DOHH2 (cell line): Measurements from ENCODE around the gene SPDYC.

ENCODE experiments used
- EZH2phosphoT487 ChIP-seq: fragments of 200-600 bp; sonication (generic); IDR thresholded peaks from 2 replicates; pipeline ENCODE4 v1.6.1; 2017; ENCODE audit warnings: borderline replicate concordance, mild to moderate bottlenecking, antibody characterized with exemption, low read length, moderate library complexity, mixed read lengths
- TF ChIP-seq, protein P1 (sequence below): fragments of 200-600 bp; sonication (generic); IDR thresholded peaks from one replicate; pipeline ENCODE4 v1.5.1; 2014; ENCODE audit warnings: antibody characterized with exemption, mild to moderate bottlenecking, low read depth, low read length; ENCODE audit not compliant: poor library complexity, severe bottlenecking

DNA sequence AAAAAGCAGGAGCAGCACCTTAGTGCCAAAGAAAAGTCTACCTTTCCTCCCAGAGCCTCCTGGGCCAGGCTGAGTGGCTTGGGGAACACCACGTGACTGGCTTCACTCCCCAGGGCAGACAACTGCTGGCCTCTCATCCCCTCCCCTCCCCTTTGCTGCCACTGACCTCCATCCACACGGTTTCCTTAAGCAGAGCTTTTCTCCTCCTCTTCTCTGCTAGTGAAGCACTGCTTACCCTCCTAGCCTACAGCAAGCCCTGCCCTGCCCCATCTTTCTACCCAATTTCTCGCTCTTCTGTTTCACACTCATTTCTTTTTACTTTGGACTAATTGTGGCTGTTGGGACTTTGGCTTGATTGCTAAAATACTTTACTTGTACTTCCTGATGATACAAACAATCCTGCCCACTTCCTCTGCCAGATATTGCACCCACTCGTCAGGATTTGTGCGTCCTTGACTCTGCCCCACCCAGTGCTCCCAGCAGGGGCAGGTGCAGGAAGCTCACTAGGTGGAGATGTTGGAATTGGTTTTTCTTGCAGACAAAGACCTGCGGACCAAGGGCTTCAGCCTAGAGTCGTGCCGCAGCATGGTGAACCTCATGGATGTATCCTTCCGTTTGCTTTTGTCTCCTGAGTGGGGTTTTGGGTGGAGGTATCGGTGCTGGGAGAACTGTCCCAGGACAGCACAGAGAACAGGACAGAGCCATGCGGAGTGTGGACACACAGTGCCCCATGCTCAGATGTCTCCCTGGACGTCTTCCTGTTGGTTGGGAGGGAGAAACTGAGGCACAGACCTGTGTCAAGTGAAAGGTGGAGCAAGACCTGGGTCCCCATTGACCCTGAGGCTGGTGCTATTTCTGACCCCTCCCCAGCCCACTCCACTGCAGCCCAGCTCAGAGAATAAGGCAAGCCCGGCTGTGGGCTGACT is 39.0 kb downstream of the SPDYC start:
- TF ChIP-seq, protein P1, sequence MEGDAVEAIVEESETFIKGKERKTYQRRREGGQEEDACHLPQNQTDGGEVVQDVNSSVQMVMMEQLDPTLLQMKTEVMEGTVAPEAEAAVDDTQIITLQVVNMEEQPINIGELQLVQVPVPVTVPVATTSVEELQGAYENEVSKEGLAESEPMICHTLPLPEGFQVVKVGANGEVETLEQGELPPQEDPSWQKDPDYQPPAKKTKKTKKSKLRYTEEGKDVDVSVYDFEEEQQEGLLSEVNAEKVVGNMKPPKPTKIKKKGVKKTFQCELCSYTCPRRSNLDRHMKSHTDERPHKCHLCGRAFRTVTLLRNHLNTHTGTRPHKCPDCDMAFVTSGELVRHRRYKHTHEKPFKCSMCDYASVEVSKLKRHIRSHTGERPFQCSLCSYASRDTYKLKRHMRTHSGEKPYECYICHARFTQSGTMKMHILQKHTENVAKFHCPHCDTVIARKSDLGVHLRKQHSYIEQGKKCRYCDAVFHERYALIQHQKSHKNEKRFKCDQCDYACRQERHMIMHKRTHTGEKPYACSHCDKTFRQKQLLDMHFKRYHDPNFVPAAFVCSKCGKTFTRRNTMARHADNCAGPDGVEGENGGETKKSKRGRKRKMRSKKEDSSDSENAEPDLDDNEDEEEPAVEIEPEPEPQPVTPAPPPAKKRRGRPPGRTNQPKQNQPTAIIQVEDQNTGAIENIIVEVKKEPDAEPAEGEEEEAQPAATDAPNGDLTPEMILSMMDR: no peak
- TF ChIP-seq EZH2phosphoT487: no peak
